PFSK-1 (cell line): Measurements from ENCODE around the gene FBXO22.

Source experiments
- POLR2AphosphoS5 ChIP-seq: IDR thresholded peaks from 2 replicates; pipeline ENCODE4 v1.6.1; 2012; ENCODE audit warnings: low read depth, mild to moderate bottlenecking, control low read depth, low read length, moderate library complexity
- SIN3A ChIP-seq: IDR thresholded peaks from 2 replicates; pipeline ENCODE4 v1.6.1; 2012; ENCODE audit warnings: mild to moderate bottlenecking, low read length, moderate library complexity, borderline replicate concordance; ENCODE audit not compliant: insufficient read depth
- TAF1 ChIP-seq: IDR thresholded peaks from 2 replicates; pipeline ENCODE4 v1.6.1; 2012; ENCODE audit warnings: low read length, control low read depth, borderline replicate concordance; ENCODE audit not compliant: insufficient read depth
- TF ChIP-seq, protein P1 (sequence below), 2 experiments: IDR thresholded peaks; 2 replicates each; pipeline versions ENCODE4 v1.6.1 to v1.8.0; 2011 to 2012; ENCODE audit warnings: low read depth in 2 of 2, low read length in 2 of 2, control low read depth in 1 of 2, inconsistent platforms in 1 of 2, mild to moderate bottlenecking in 1 of 2, moderate library complexity in 1 of 2; ENCODE audit not compliant: insufficient read depth in 1 of 2

DNA sequence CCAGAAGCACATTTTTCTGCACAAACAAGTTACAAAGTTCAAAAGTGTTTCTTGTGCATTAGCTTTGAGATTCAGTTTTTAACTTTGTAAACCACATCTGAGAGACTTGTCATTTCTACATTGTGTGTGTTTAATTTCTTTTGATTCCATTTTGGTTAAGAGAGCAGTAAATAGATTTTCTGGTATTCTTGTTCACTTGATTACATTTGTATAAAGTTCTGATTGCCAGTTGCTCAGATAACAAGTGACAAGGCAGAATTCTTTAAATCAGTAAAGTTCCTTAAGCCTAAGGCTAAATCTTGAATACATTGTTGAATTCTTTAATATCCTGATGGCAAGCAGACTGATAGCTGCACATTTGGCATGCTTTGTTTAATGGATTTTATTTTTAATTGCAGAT is 3.1 kb upstream of the FBXO22 start:
- TF ChIP-seq, protein P1, sequence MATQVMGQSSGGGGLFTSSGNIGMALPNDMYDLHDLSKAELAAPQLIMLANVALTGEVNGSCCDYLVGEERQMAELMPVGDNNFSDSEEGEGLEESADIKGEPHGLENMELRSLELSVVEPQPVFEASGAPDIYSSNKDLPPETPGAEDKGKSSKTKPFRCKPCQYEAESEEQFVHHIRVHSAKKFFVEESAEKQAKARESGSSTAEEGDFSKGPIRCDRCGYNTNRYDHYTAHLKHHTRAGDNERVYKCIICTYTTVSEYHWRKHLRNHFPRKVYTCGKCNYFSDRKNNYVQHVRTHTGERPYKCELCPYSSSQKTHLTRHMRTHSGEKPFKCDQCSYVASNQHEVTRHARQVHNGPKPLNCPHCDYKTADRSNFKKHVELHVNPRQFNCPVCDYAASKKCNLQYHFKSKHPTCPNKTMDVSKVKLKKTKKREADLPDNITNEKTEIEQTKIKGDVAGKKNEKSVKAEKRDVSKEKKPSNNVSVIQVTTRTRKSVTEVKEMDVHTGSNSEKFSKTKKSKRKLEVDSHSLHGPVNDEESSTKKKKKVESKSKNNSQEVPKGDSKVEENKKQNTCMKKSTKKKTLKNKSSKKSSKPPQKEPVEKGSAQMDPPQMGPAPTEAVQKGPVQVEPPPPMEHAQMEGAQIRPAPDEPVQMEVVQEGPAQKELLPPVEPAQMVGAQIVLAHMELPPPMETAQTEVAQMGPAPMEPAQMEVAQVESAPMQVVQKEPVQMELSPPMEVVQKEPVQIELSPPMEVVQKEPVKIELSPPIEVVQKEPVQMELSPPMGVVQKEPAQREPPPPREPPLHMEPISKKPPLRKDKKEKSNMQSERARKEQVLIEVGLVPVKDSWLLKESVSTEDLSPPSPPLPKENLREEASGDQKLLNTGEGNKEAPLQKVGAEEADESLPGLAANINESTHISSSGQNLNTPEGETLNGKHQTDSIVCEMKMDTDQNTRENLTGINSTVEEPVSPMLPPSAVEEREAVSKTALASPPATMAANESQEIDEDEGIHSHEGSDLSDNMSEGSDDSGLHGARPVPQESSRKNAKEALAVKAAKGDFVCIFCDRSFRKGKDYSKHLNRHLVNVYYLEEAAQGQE (IDR thresholded peaks at IDR 0.05; ENCODE audit: insufficient read depth in 1 of 2, low read depth in 2 of 2, low read length in 2 of 2) = no peak
- TF ChIP-seq TAF1 (no peak), POLR2AphosphoS5 (no peak), SIN3A (no peak)
